ENCODE results near the gene TOLLIP. TPM values are rescaled to one million over a fixed set of nuclear protein-coding genes. Genes with fewer than 3 reads are reported as not detected.
"Not testable (repeated sequence)": the region's sequence is repeated elsewhere in the genome, so short reads cannot be mapped to it uniquely, and the experiment has no call there.

Gene TOLLIP
- total RNA-seq, 2 donors from 2014 or later: 44.1 to 46.4 TPM

DNA sequence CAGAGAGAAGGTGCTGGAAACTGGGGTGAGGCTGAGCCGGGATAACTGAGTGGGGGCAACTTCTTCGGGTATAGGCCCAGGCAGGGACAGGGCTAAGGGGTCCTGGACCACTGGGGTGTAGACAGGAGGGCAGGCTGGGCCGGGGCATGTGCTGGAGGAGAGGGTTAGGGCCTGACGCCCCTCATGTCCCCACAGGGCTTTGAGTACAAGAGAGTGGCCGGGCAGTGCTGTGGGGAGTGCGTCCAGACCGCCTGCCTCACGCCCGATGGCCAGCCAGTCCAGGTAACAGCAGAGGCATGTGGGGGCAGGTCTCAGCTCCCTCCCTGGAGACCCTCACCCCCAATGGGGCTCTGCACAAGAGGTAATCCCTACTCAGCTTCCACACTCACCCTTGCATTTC, 49.9 kb downstream of the TOLLIP start:
- intact Hi-C loops (cut with DNase I): no loop called here

DNA sequence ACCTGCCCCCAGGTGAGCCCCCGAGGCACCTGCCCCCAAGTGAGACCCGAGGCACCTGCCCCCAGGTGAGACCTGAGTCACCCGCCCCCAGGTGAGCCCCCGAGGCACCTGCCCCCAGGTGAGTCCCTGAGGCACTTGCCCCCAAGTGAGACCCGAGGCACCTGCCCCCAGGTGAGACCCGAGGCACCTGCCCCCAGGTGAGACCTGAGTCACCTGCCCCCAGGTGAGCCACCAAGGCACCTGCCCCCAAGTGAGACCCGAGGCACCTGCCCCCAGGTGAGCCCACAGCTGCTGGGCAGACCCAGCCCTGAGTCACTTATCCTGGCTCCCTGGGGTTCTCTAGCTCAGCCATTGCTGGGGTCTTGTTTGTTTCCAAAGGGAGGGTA, 50.4 kb downstream of the TOLLIP start:
- intact Hi-C loops (cut with DNase I): no loop called here
- no peak for DNase-seq (ENCODE audit: low spot score)

More for the DNA sequence above, 49.9 kb downstream of the TOLLIP start:
- DNase-seq (ENCODE audit: low spot score): no peak

DNA sequence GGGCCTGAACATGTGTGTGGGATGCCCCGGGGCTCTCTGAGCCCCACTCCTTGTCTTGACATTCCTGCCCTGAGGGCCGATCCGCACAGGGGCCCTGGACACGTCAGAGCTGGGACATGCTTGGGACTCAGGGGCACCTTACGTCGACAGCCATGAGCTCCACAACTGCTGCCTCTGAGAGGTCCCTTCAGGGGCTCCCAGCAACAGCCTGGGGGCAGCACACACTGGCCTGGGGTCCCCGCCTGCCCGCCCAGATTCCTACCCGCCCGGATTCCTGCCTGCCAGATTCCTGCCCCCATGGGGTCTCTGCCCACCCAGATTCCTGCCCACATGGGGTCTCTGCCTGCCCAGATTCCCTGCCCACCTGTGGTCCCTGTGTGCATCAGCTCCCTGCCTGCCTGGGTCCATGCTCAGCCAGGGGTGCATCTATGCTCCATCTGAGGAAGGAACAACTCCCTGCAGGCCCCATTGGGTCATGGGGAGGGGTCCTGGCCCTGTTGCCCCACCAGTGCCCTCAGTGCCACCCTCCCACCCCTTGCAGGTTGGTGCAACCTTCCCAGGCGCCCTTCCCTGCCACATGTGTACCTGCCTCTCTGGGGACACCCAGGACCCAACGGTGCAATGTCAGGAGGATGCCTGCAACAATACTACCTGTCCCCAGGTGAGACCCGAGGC, 50.9 kb downstream of the TOLLIP start:
- intact Hi-C loops (cut with DNase I): no loop called here
- no peak for DNase-seq (ENCODE audit: low spot score)

DNA sequence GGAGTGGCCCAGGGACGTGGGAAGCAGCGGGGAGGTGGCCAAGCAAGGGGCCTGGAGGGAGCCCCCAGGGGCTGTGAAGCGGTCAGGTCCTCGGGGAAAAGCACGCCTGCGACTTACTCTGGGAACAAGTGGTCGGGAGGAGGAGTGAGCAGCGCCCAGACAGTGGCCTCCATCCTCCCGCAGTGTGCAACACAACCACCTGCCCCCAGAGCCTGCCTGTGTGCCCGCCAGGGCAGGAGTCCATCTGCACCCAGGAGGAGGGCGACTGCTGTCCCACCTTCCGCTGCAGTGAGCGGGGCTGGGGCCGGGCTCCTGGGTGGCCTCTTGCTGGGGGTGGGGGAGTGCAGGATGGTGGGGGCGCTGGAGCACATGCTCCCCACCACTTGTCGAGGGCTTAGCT, 51.5 kb downstream of the TOLLIP start:
- intact Hi-C loops (cut with DNase I): no loop called here
- no peak for DNase-seq (ENCODE audit: low spot score)

DNA sequence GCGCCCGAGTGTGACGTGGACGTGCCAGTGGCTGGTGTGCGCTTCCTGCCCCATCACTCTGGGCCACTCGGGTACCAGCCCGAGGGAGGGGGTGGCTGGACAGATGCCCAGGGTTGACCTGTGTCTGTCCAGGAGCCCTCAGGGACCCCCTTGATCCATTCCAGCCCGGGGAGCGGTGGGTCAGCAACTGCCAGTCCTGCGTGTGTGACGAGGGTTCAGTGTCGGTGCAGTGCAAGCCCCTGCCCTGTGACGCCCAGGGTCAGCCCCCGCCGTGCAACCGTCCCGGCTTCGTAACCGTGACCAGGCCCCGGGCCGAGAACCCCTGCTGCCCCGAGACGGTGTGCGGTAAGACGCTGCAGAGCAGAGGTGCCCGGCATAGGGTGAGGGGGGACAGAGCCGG, 52.1 kb downstream of the TOLLIP start:
- intact Hi-C loops (cut with DNase I): no loop called here
- no peak for DNase-seq (ENCODE audit: low spot score)

DNA sequence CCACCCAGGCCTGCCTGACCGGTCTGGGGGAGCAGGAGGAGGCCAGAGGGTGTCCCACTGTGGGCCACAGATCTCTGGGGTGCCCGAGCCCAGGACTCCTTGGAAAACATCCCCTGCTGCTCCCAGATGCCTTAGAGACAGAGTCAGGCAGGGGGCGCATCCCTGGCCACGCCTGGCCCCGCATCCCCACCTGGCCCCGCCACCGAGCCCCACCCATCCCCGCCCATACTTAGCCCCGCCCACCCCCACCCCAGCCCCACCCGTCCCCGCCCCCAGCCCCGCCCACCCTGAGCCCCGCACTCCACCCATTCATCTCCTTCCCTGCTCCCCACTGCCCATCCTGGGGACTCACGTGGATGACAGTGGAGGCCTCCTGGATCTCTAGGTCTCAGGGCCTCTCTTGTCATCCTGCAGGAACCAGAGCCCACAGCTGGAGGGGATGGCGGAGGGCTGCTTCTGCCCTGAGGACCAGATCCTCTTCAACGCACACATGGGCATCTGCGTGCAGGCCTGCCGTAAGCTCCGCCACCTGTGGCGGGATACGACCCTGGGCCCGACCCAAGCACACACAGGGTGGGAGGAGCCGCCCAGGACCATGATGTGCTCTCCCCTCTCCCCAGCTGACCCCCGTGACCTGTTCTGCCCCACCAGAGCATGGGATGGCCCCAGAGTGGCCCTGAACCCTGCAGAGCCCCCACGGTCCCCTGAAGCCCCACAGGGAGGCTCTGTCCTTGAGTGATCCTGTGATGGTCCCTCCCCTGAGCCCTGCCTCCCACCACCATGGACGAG, 53.0 kb downstream of the TOLLIP start:
- intact Hi-C loops (cut with DNase I): no loop called here

DNA sequence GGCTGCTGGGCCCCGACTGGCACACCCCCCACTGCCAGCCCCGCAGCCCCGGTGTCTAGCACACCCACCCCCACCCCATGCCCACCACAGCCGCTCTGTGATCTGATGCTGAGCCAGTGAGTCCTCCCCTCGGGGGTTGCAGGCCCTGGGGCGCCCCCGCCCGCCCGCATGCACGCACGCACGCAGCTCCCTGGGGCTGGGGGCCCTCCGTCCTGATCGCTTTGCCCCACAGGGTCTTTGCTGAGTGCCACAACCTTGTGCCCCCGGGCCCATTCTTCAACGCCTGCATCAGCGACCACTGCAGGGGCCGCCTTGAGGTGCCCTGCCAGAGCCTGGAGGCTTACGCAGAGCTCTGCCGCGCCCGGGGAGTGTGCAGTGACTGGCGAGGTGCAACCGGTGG, 54.3 kb downstream of the TOLLIP start:
- intact Hi-C loops (cut with DNase I): no loop called here

More for the DNA sequence above, 53.0 kb downstream of the TOLLIP start:
- no peak for DNase-seq (ENCODE audit: low spot score)

DNA sequence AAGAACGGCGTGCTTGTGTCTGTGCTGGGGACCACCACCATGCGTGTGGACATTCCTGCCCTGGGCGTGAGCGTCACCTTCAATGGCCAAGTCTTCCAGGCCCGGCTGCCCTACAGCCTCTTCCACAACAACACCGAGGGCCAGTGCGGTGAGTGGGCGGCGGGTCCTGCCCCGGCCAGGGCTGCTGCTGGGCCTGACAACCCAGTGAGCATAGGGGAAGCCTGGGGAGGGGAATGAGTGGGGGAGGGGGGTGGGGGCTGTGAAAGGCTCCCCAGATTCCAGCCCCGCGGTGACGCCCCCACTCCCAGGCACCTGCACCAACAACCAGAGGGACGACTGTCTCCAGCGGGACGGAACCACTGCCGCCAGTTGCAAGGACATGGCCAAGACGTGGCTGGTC, 54.7 kb downstream of the TOLLIP start:
- intact Hi-C loops (cut with DNase I): no loop called here
- no peak for DNase-seq (ENCODE audit: low spot score)

More for the DNA sequence above, 54.3 kb downstream of the TOLLIP start:
- DNase-seq (ENCODE audit: low spot score): no peak

DNA sequence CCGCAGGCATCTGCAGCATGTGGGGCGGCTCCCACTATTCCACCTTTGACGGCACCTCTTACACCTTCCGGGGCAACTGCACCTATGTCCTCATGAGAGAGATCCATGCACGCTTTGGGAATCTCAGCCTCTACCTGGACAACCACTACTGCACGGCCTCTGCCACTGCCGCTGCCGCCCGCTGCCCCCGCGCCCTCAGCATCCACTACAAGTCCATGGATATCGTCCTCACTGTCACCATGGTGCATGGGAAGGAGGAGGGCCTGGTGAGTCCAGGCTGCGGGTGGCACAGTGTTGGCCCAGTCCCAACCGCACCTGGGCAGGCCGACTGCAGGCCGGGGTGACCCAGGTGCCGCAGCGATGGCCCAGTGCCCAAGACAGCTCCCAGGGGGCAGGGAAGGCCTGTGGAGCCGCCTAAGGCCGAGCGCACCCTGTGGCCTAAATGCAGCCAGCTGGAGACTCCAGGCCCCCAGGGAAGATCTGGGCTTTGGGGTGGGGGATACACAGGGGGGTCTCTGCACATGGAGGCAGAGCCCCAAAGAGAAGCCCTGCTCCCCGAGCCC, 55.3 kb downstream of the TOLLIP start:
- intact Hi-C loops (cut with DNase I): no loop called here
- no peak for DNase-seq (ENCODE audit: low spot score)

DNA sequence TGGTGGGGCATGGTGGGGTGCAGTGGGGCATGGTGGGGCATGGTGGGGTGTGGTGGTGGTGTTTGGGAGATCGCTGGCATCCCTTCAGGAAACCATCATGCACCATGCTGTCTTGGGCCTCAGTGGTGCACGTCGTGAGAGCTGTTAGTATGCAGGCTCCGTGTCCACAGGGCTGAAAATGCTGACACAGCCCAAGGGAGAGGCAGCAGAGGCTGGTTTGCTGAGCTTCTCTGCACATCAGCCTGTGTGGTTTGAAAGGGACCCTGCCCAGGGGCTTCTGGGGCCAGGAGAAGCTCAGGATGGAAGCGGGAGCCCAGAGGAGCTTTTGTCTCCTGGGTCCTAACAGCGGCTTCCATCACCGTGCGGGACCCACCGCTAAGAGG, 56.3 kb downstream of the TOLLIP start:
- DNase-seq (ENCODE audit: low spot score): no peak
- intact Hi-C loops (cut with DNase I): no loop called here

DNA sequence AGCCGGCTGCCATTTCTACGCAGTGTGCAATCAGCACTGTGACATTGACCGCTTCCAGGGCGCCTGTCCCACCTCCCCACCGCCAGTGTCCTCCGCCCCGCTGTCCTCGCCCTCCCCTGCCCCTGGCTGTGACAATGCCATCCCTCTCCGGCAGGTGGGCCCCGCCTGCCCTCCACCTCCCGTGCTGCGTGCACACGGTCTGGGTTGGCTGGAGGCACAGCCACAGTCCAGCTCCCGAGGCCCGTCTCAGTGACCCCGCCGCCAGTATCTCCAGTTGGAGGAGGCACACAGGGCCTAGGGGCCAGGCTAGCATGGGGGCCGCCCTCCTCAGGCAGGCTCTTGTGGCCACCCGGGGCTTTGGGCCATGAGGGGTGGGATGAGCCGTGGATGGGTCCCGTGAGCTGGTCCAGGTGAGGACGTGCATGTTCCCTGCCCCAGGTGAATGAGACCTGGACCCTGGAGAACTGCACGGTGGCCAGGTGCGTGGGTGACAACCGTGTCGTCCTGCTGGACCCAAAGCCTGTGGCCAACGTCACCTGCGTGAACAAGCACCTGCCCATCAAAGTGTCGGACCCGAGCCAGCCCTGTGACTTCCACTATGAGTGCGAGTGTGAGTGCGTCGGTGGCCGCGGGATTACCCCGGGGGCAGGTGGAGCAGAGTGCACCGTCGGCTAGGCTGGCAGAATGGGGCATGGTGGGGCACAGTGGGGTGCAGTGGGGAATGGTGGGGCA, 56.9 kb downstream of the TOLLIP start:
- DNase-seq (ENCODE audit: low spot score): no peak
- intact Hi-C loops (cut with DNase I): no loop called here

DNA sequence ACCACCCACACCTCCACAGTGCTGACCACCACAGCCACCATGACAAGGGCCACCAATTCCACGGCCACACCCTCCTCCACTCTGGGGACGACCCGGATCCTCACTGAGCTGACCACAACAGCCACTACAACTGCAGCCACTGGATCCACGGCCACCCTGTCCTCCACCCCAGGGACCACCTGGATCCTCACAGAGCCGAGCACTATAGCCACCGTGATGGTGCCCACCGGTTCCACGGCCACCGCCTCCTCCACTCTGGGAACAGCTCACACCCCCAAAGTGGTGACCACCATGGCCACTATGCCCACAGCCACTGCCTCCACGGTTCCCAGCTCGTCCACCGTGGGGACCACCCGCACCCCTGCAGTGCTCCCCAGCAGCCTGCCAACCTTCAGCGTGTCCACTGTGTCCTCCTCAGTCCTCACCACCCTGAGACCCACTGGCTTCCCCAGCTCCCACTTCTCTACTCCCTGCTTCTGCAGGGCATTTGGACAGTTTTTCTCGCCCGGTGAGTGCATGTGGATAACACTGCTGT, 58.1 kb downstream of the TOLLIP start:
- DNase-seq (ENCODE audit: low spot score): no peak
- intact Hi-C loops (cut with DNase I): no loop called here

DNA sequence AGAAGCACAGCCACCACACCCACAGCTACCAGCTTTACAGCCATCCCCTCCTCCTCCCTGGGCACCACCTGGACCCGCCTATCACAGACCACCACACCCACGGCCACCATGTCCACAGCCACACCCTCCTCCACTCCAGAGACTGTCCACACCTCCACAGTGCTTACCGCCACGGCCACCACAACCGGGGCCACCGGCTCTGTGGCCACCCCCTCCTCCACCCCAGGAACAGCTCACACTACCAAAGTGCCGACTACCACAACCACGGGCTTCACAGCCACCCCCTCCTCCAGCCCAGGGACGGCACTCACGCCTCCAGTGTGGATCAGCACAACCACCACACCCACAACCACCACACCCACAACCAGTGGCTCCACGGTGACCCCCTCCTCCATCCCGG, 59.0 kb downstream of the TOLLIP start:
- DNase-seq (ENCODE audit: low spot score); intact Hi-C loops (cut with DNase I): not testable (repeated sequence)

DNA sequence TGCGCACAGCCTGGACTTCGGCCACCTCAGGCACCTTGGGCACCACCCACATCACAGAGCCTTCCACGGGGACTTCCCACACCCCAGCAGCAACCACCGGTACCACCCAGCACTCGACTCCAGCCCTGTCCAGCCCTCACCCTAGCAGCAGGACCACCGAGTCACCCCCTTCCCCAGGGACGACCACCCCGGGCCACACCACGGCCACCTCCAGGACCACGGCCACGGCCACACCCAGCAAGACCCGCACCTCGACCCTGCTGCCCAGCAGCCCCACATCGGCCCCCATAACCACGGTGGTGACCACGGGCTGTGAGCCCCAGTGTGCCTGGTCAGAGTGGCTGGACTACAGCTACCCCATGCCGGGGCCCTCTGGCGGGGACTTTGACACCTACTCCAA, 60.5 kb downstream of the TOLLIP start:
- DNase-seq (ENCODE audit: low spot score); intact Hi-C loops (cut with DNase I): not testable (repeated sequence)

DNA sequence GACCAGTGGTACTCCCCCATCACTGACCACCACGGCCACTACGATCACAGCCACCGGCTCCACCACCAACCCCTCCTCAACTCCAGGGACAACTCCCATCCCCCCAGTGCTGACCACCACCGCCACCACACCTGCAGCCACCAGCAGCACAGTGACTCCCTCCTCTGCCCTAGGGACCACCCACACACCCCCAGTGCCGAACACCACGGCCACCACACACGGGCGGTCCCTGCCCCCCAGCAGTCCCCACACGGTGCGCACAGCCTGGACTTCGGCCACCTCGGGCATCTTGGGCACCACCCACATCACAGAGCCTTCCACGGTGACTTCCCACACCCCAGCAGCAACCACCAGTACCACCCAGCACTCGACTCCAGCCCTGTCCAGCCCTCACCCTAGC, 62.4 kb downstream of the TOLLIP start:
- DNase-seq (ENCODE audit: low spot score); intact Hi-C loops (cut with DNase I): not testable (repeated sequence)

DNA sequence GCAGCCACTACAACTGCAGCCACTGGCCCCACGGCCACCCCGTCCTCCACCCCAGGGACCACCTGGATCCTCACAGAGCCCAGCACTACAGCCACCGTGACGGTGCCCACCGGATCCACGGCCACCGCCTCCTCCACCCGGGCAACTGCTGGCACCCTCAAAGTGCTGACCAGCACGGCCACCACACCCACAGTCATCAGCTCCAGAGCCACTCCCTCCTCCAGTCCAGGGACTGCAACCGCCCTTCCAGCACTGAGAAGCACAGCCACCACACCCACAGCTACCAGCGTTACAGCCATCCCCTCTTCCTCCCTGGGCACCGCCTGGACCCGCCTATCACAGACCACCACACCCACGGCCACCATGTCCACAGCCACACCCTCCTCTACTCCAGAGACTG, 63.1 kb downstream of the TOLLIP start:
- DNase-seq (ENCODE audit: low spot score); intact Hi-C loops (cut with DNase I): not testable (repeated sequence)

DNA sequence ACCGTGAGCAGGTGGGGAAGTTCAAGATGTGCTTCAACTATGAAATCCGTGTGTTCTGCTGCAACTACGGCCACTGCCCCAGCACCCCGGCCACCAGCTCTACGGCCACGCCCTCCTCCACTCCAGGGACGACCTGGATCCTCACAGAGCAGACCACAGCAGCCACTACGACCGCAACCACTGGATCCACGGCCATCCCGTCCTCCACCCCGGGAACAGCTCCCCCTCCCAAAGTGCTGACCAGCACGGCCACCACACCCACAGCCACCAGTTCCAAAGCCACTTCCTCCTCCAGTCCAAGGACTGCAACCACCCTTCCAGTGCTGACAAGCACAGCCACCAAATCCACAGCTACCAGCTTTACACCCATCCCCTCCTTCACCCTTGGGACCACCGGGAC, 63.7 kb downstream of the TOLLIP start:
- intact Hi-C loops (cut with DNase I): not testable (repeated sequence)

DNA sequence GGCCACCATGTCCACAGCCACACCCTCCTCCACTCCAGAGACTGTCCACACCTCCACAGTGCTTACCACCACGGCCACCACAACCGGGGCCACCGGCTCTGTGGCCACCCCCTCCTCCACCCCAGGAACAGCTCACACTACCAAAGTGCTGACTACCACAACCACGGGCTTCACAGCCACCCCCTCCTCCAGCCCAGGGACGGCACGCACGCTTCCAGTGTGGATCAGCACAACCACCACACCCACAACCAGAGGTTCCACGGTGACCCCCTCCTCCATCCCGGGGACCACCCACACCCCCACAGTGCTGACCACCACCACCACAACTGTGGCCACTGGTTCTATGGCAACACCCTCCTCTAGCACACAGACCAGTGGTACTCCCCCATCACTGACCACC, 64.9 kb downstream of the TOLLIP start:
- DNase-seq (ENCODE audit: low spot score): not testable (repeated sequence)

More for the DNA sequence above, 63.7 kb downstream of the TOLLIP start:
- DNase-seq (ENCODE audit: low spot score): not testable (repeated sequence)

DNA sequence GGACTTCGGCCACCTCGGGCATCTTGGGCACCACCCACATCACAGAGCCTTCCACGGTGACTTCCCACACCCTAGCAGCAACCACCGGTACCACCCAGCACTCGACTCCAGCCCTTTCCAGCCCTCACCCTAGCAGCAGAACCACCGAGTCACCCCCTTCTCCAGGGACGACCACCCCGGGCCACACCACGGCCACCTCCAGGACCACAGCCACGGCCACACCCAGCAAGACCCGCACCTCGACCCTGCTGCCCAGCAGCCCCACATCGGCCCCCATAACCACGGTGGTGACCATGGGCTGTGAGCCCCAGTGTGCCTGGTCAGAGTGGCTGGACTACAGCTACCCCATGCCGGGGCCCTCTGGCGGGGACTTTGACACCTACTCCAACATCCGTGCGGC, 65.9 kb downstream of the TOLLIP start:
- DNase-seq (ENCODE audit: low spot score); intact Hi-C loops (cut with DNase I): not testable (repeated sequence)

More for the DNA sequence above, 64.9 kb downstream of the TOLLIP start:
- intact Hi-C loops (cut with DNase I): not testable (repeated sequence)

DNA sequence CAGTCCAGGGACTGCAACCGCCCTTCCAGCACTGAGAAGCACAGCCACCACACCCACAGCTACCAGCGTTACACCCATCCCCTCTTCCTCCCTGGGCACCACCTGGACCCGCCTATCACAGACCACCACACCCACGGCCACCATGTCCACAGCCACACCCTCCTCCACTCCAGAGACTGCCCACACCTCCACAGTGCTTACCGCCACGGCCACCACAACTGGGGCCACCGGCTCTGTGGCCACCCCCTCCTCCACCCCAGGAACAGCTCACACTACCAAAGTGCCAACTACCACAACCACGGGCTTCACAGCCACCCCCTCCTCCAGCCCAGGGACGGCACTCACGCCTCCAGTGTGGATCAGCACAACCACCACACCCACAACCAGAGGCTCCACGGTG, 66.7 kb downstream of the TOLLIP start:
- DNase-seq (ENCODE audit: low spot score); intact Hi-C loops (cut with DNase I): not testable (repeated sequence)

Data from posterior vena cava (tissue), 2 donors.